Activated gamma-delta T cell treated with Interleukin-2 at 50 U/mL for 16 hours (primary cell): ENCODE data around the gene MIAT.

Experiments
- DNase-seq: peaks from one replicate; pipeline ENCODE4 v3.0.0-alpha.2; 2020

The MIAT gene

DNA sequence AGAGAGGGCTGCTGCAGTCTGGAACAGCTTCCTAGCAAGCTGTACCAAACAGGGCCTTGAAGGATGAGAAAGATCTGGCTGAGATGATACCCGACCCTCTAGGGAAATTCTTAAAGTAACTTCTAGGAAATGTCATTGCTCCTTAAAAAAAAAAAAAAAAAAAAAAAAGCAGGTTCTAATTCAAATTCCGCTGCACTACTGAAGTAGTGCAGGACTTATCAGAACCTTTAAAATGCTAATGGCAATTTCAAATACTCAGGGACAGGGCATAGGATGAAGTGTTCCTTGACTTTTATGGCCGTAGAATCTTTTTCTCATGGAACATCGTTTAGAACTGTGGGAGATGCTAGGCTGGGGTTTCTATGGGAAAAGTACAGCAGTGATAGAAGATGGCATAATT lies 13.1 kb downstream of the MIAT start:
- no peak for DNase-seq

- DNase-seq, result peak; percentile 72
These were observed 14.1 kb downstream of the MIAT start for GRCh38 chr22:26671317-26672059.

GRCh38 chr22:26672060-26672471 lies 14.7 kb downstream of the MIAT start:
- DNase-seq, result no peak

- peak; percentile 94 for DNase-seq
These were observed 15.4 kb downstream of the MIAT start for GRCh38 chr22:26672590-26673468.

DNA sequence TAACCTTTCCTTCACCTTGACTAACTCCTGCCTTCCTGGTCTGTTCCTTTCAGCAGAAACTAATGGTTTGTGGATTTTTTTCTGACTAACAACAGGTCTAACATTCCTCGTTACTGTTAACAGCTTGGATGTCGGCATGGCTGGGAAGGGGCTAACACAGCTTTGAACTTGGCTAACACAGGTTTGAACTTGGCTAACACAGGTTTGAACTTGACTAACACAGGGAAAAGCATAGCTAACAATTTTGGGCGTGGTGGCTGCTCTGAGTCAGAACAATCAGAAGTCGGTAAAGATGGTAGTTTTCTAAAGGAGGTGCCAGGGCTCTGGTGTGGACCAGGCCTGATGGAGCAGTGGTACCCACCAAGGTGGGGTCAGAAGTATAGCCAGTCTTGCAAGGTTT lies 16.1 kb downstream of the MIAT start:
- no peak for DNase-seq

DNA sequence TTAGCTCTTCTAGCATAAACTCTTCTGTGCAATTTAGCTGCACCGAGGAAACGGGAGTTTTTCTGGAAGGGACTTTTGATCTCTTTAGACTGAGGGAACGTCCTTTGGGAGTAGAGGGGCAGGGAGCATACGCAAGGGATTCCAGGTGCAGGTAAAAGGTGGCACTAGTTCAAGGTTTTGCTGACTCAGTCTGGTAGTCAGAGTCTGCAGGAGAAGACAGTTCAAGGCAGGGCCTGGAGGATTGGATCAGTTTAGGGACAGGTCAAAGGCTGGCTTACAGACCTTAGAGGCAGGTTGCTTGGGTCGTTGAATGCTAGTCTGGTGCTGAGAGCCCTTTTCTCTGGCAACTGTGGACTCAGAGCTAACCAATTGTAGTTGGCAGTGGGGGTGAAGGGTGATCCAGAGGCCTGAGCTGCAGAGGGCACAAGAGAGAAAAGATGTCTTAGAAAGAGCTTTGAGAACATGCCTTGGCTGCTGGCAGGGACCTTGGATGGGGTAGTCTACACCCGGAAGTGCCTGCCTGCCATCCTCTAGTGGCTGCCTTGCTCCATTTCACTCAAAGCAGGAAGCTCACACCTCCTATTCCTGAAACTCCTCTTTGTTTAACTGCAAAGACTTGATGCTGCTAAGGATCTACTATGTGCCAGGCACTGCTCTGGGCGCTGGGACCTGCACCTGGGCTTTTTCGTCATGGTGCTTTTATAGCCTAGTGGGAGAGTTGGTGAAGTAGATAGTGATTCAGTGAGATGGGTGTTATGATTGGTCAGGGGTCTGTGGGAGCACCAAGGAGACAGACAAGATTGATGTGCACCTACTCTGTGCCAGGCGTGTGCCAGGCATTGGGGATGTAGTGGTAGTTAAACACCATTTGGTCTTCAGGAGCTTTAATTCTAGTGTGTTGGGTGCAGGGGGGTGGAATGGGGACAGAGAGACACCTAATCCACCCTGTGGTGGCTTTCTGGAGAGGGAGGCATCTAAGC lies 17.1 kb downstream of the MIAT start:
- no peak for DNase-seq

DNA sequence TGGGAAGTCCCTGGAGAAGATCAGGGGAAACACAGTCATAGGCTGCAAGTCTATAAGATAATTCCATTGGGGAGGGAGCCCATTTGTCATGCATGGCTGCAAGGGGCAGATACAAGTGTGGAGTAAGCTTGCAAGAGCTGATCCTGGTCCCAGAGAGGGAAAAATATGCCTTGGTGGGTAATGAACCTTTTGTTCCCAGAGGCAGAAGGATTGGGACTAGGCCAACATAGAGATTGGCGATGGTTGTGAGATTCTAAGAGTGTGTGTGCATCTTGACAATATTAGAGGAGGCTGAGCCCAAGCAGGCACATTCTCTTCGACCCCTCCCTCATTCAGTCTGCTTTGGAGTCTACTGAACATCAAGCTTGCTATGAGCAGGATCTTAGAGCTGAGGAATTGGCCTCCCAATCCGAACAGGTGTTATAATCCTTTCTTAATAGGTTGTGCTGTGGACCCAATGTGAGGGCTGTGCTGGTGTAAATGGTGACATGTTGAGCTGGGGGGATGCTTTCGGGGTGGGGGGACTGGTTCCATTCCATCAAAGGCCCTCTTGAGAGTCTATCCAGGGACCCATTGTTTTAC lies 18.4 kb downstream of the MIAT start:
- DNase-seq, result no peak

GRCh38 chr22:26677217-26677616 lies 19.8 kb downstream of the MIAT start:
- DNase-seq, result no peak

- DNase-seq, result peak; percentile 64
These were observed 21.7 kb downstream of the MIAT start for GRCh38 chr22:26679003-26679629.

GRCh38 chr22:26680485-26680884 lies 23.1 kb downstream of the MIAT start:
- DNase-seq, result no peak

DNA sequence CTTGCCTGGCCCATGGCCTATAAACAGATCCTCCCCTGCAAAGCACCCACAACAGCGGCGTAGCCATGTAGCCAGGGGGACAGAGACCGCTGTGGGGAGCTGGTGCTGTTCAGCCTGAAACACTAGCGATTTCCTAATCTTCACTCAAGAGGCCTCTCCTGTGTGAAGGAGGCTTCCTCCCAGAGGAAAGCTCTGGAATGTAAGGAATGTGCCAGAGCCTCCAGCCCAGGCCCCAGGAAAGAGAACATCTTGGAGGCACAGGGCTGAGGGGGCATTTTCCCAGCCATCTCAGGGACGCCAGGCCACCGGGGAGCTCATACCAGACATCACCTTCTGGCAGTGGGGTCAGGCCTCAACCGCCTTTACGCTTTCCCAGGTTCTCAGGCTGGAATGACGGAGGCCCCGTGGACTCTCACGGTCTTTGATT lies 24.0 kb downstream of the MIAT start:
- DNase-seq, result no peak

GRCh38 chr22:26684168-26684567 lies 26.8 kb downstream of the MIAT start:
- DNase-seq, result no peak

GRCh38 chr22:26685601-26686000 lies 28.2 kb downstream of the MIAT start:
- no peak for DNase-seq

- no peak for DNase-seq
These were observed 30.1 kb downstream of the MIAT start for GRCh38 chr22:26687439-26687838.

DNA sequence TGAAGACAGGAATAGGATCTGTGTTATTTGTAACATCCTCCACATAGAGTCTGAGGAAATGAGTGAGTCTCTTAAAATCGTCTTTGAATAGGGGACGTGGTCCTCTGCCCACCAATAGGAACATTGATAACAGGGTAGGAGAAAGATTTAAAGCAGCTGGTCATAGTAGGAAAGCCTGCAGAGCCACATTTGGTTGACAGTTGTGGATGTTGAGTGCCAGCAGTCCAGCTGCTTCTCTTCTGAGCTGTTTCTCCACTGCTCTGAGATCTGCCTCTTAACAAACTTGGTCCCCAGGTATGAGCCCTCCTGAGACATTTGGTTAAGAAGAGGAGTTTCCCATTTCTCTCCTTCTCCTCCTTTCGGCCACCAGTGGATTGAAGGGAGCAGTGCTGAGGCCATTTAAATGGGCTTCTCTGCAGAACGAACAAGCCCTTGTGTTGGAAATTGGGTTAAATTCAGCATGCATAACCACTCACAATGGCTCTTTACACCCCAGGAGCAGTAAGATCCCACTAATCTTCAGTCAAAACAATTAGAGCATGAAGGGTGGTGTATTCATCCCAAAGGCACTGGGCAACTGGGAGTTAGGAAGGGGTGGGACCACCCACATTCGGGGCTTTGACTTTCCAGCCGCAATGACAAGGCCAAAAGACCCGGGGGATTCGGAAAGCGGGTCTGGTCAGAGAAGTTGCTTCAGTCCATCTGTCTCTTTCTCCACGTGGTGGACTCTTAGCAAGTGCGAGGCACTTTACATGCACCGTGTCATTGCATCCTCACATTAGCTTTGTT lies 32.3 kb downstream of the MIAT start:
- no peak for DNase-seq

- DNase-seq, result no peak
These were observed 33.4 kb downstream of the MIAT start for GRCh38 chr22:26690654-26691376.

DNA sequence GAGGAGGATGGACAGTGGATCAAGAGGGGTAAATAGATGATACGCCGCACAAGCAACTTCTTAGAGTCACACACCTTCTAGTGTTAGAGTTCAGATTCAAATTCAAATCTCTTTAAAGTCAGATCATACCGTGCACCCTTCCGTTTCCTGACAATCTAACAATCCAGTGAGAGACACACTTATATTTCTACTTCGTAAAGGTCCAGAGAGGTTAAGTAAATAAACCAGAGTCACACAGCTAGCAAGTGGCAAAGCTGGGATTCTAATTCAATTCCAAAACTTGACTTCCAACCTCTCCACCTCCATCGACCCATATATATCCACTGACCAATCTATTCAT lies 34.0 kb downstream of the MIAT start:
- no peak for DNase-seq

DNA sequence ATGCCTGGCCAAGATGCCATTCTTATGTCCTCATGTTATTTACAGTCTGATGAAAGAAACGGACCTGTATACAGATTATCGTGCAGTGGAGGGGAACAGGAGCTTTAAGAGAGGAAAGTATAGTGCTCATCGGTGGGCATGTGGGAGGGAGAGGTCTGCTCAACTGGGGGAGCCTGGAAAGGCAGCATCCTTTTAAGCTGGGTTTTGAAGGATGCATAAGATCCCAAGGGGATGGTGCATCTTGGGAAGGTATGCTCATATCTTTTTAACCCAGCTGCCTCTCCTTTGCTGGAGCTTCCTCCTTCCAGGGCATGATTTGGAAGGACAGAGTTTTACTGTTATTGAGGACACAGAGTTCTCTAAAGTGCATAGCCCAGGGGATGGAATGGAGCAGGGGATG lies 34.8 kb downstream of the MIAT start:
- no peak for DNase-seq

- DNase-seq, result no peak
These were observed 39.8 kb downstream of the MIAT start for GRCh38 chr22:26697151-26697550.

GRCh38 chr22:26700462-26700861 lies 43.1 kb downstream of the MIAT start:
- DNase-seq, result no peak

- DNase-seq, result no peak
These were observed 43.5 kb downstream of the MIAT start for GRCh38 chr22:26700886-26701285.
